Neural cell (in vitro differentiated cells): Measurements from ENCODE around the gene KIF19. TPM values are rescaled to one million over a fixed set of nuclear protein-coding genes. Genes with fewer than 3 reads are reported as not detected.

ENCODE experiments used
- H2AFZ ChIP-seq: fragments of 200-600, 300-800 bp; sonication (generic), shearing (Covaris generic); 2 replicates; pipeline ENCODE4 v1.6.0; 2014; ENCODE audit warnings: low read depth, mild to moderate bottlenecking, antibody characterized with exemption, low read length, moderate library complexity
- H3F3A ChIP-seq: fragments of 200-600 bp; shearing (Covaris generic); 2 replicates; pipeline ENCODE4 v1.6.1; 2016; ENCODE audit warnings: mild to moderate bottlenecking, moderate library complexity, mixed read lengths, antibody characterized with exemption, low read length; ENCODE audit not compliant: insufficient read depth, poor library complexity, severe bottlenecking
- H3K27ac ChIP-seq: fragments of 200-600, 300-800 bp; sonication (generic), shearing (Covaris generic); 2 replicates; pipeline ENCODE4 v1.5.1; 2014; ENCODE audit warnings: mild to moderate bottlenecking, low read length, moderate library complexity
- H3K27me3 ChIP-seq: fragments of 300-800, 200-600 bp; sonication (generic), shearing (Covaris generic); 2 replicates; pipeline ENCODE4 v1.6.0; 2014; ENCODE audit warnings: mild to moderate bottlenecking, low read depth, low read length, moderate library complexity; ENCODE audit not compliant: insufficient read depth
- H3K36me3 ChIP-seq: fragments of 300-800, 200-600 bp; sonication (generic), shearing (Covaris generic); 2 replicates; pipeline ENCODE4 v1.5.1; 2014; ENCODE audit warnings: mild to moderate bottlenecking, antibody characterized with exemption, low read length, moderate library complexity; ENCODE audit not compliant: insufficient read depth
- H3K4me2 ChIP-seq: fragments of 300-800, 200-600 bp; sonication (generic), shearing (Covaris generic); 2 replicates; pipeline ENCODE4 v1.6.0; 2014; ENCODE audit warnings: mild to moderate bottlenecking, low read length
- H3K4me3 ChIP-seq: fragments of 300-800, 200-600 bp; sonication (generic), shearing (Covaris generic); 2 replicates; pipeline ENCODE4 v1.5.1; 2014; ENCODE audit warnings: mild to moderate bottlenecking, low read length, moderate library complexity
- H3K79me2 ChIP-seq: fragments of 200-600 bp; shearing (Covaris generic); replicated peaks from 2 replicates; pipeline ENCODE4 v1.6.0; 2014; ENCODE audit warnings: mild to moderate bottlenecking, low read length, moderate library complexity; ENCODE audit not compliant: insufficient read depth
- H3K9ac ChIP-seq: fragments of 300-800, 200-600 bp; sonication (generic), shearing (Covaris generic); 2 replicates; pipeline ENCODE4 v1.6.1; 2016; ENCODE audit warnings: mild to moderate bottlenecking, low read length, mixed read lengths
- H3K9me2 ChIP-seq: fragments of 200-600 bp; shearing (Covaris generic); 2 replicates; pipeline ENCODE4 v1.6.1; 2016; ENCODE audit warnings: mild to moderate bottlenecking, low read length, mixed read lengths; ENCODE audit not compliant: insufficient read depth
- H3K9me3 ChIP-seq: fragments of 200-600, 300-800 bp; sonication (generic), shearing (Covaris generic); 2 replicates; pipeline ENCODE4 v1.6.1; 2016; ENCODE audit warnings: mild to moderate bottlenecking, mixed run types, low read length, moderate library complexity, mixed read lengths
- H4K20me1 ChIP-seq: fragments of 200-600 bp; shearing (Covaris generic); 2 replicates; pipeline ENCODE4 v1.6.1; 2016; ENCODE audit warnings: mild to moderate bottlenecking, mixed run types; ENCODE audit not compliant: insufficient read depth
- EP300 ChIP-seq: fragments of 450-650 bp; conservative IDR thresholded peaks from 2 replicates; pipeline ENCODE4 v1.6.1; 2014; ENCODE audit warnings: antibody characterized with exemption, mild to moderate bottlenecking, moderate library complexity; ENCODE audit not compliant: poor library complexity, severe bottlenecking
- EZH2 ChIP-seq: fragments of 200-600, 300-800 bp; shearing (Covaris generic), sonication (generic); IDR thresholded peaks from 2 replicates; pipeline ENCODE4 v1.6.1; 2014; ENCODE audit warnings: antibody characterized with exemption, low read length, borderline replicate concordance, mild to moderate bottlenecking; ENCODE audit not compliant: insufficient read depth, poor library complexity, severe bottlenecking
- MXI1 ChIP-seq: fragments of 450-650 bp; conservative IDR thresholded peaks from 2 replicates; pipeline ENCODE4 v1.6.1; 2014; ENCODE audit warnings: antibody characterized with exemption, mild to moderate bottlenecking; ENCODE audit not compliant: poor library complexity, severe bottlenecking
- POLR2AphosphoS5 ChIP-seq: IDR thresholded peaks from 2 replicates; pipeline ENCODE4 v1.6.1; 2012
- RAD21 ChIP-seq: fragments of 450-650 bp; conservative IDR thresholded peaks from 2 replicates; pipeline ENCODE4 v1.6.1; 2014; ENCODE audit warnings: antibody characterized with exemption, mild to moderate bottlenecking, moderate library complexity
- SMC3 ChIP-seq: fragments of 450-650 bp; conservative IDR thresholded peaks from 2 replicates; pipeline ENCODE4 v1.6.1; 2014; ENCODE audit warnings: antibody characterized with exemption, mild to moderate bottlenecking, moderate library complexity; ENCODE audit not compliant: poor library complexity
- TAF1 ChIP-seq: IDR thresholded peaks from 2 replicates; pipeline ENCODE4 v1.6.1; 2012; ENCODE audit warnings: low read depth
- polyA plus RNA-seq: library from polyadenylated mRNA; depleted of rRNA; stranded (reverse); fragments of >200 nt; gene quantifications from 2 replicates; pipeline ENCODE4 v1.2.3, GENCODE V29; 2014
- TF ChIP-seq, protein P1 (sequence below): IDR thresholded peaks from 2 replicates; pipeline ENCODE4 v1.6.1; 2012; ENCODE audit warnings: borderline replicate concordance
- TF ChIP-seq, protein P2 (sequence below): fragments of 450-650 bp; IDR thresholded peaks from 2 replicates; pipeline ENCODE4 v1.5.1; 2014; ENCODE audit warnings: antibody characterized with exemption, mild to moderate bottlenecking, moderate library complexity; ENCODE audit not compliant: poor library complexity, severe bottlenecking

Gene KIF19
- polyA plus RNA-seq, 1 donor from 2014 or later: not detected

GRCh38 chr17:74339537-74340195 is 13.6 kb downstream of the KIF19 start:
- no peak overlapping the region for H2AFZ ChIP-seq
- no peaks in the 10 kb centered on the region for H3K27me3 ChIP-seq
- no peaks in the 10 kb centered on the region for H3K9me2 ChIP-seq
- no peak for TF ChIP-seq EZH2
- TF ChIP-seq SMC3: no peak
- TF ChIP-seq TAF1: no peak
- TF ChIP-seq EP300: no peak
- no peak for TF ChIP-seq RAD21
- no peak for TF ChIP-seq MXI1
- TF ChIP-seq, protein P1, sequence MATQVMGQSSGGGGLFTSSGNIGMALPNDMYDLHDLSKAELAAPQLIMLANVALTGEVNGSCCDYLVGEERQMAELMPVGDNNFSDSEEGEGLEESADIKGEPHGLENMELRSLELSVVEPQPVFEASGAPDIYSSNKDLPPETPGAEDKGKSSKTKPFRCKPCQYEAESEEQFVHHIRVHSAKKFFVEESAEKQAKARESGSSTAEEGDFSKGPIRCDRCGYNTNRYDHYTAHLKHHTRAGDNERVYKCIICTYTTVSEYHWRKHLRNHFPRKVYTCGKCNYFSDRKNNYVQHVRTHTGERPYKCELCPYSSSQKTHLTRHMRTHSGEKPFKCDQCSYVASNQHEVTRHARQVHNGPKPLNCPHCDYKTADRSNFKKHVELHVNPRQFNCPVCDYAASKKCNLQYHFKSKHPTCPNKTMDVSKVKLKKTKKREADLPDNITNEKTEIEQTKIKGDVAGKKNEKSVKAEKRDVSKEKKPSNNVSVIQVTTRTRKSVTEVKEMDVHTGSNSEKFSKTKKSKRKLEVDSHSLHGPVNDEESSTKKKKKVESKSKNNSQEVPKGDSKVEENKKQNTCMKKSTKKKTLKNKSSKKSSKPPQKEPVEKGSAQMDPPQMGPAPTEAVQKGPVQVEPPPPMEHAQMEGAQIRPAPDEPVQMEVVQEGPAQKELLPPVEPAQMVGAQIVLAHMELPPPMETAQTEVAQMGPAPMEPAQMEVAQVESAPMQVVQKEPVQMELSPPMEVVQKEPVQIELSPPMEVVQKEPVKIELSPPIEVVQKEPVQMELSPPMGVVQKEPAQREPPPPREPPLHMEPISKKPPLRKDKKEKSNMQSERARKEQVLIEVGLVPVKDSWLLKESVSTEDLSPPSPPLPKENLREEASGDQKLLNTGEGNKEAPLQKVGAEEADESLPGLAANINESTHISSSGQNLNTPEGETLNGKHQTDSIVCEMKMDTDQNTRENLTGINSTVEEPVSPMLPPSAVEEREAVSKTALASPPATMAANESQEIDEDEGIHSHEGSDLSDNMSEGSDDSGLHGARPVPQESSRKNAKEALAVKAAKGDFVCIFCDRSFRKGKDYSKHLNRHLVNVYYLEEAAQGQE: no peak
- TF ChIP-seq, protein P2, sequence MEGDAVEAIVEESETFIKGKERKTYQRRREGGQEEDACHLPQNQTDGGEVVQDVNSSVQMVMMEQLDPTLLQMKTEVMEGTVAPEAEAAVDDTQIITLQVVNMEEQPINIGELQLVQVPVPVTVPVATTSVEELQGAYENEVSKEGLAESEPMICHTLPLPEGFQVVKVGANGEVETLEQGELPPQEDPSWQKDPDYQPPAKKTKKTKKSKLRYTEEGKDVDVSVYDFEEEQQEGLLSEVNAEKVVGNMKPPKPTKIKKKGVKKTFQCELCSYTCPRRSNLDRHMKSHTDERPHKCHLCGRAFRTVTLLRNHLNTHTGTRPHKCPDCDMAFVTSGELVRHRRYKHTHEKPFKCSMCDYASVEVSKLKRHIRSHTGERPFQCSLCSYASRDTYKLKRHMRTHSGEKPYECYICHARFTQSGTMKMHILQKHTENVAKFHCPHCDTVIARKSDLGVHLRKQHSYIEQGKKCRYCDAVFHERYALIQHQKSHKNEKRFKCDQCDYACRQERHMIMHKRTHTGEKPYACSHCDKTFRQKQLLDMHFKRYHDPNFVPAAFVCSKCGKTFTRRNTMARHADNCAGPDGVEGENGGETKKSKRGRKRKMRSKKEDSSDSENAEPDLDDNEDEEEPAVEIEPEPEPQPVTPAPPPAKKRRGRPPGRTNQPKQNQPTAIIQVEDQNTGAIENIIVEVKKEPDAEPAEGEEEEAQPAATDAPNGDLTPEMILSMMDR: no peak
- TF ChIP-seq POLR2AphosphoS5: no peak
- H3K27ac ChIP-seq: no peak overlapping the region
- H3K9me3 ChIP-seq: no peaks in the 10 kb centered on the region
- no peak overlapping the region for H3K9ac ChIP-seq
- no peak overlapping the region for H3K4me3 ChIP-seq
- H4K20me1 ChIP-seq: no peaks in the 10 kb centered on the region
- no peak overlapping the region for H3K4me2 ChIP-seq
- no peaks in the 10 kb centered on the region for H3F3A ChIP-seq
- no peaks in the 10 kb centered on the region for H3K79me2 ChIP-seq
- H3K36me3 ChIP-seq: no peaks in the 10 kb centered on the region

DNA sequence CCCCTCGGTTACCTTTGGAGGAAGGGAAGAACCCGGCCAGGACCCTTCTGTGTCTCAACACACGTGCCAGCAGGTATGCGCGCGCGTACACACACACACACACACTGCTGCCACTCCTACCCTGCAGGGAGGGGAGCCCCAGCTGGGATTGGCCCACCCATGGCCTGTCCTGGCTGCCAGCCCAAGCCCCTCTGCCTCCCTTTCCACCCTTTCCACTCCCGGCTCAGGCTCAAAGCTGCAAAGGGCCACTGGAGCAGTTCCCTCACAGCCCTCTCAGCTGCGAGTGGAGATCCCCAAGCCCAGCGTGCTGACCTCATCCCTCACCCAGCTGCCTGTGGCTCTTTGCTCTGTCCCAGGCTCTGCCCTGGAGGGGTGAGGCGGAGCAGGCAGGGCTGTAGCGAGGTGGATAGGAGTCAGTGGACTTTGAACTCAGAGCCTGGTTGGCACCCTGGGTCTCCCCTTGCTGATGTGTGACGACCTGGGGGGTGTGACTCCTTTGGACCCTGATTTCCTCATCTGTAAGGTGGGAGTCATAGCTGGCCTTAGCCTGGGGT is 14.5 kb downstream of the KIF19 start:
- TF ChIP-seq, protein P1: no peak
- TF ChIP-seq EP300 (no peak), SMC3 (no peak), TAF1 (no peak), EZH2 (no peak), POLR2AphosphoS5 (no peak), RAD21 (no peak), MXI1 (no peak)
- TF ChIP-seq, protein P2: no peak
- Histone ChIP-seq H3K4me2 (no peak overlapping the region), H3K79me2 (no peaks in the 10 kb centered on the region), H4K20me1 (no peaks in the 10 kb centered on the region), H3F3A (no peaks in the 10 kb centered on the region), H3K27me3 (no peaks in the 10 kb centered on the region), H3K36me3 (no peaks in the 10 kb centered on the region), H3K4me3 (no peak overlapping the region), H2AFZ (no peak overlapping the region), H3K27ac (no peak overlapping the region), H3K9ac (no peak overlapping the region), H3K9me2 (no peaks in the 10 kb centered on the region), H3K9me3 (no peaks in the 10 kb centered on the region)
